Ovary (tissue), 9 donors: ENCODE measurements around the gene TFF1. TPM values are rescaled to one million over a fixed set of nuclear protein-coding genes. Genes with fewer than 3 reads are reported as not detected.

ENCODE experiments used
- DNase-seq, 5 donors: peaks; one replicate each; pipeline ENCODE4 v3.0.0-alpha.2; 2019 to 2020
- H3K27ac ChIP-seq, 2 donors: fragments of 200-600 bp; one replicate each; pipeline versions ENCODE4 v1.5.1 to v1.8.0; 2019 to 2022
- H3K27me3 ChIP-seq: fragments of 200-600 bp; one replicate; pipeline ENCODE4 v1.8.0; 2022
- H3K36me3 ChIP-seq: fragments of 200-600 bp; sonication (generic); one replicate; pipeline ENCODE4 v1.5.1; 2019
- H3K4me1 ChIP-seq: one replicate; pipeline ENCODE4 v1.8.1; 2013; ENCODE audit warnings: mild to moderate bottlenecking, moderate library complexity; ENCODE audit not compliant: insufficient read depth
- H3K4me3 ChIP-seq: fragments of 200-600 bp; sonication (generic); one replicate; pipeline ENCODE4 v1.5.1; 2017
- H3K9me3 ChIP-seq, 2 donors: fragments of 200-600 bp in 1 of 2; sonication (generic) in 1 of 2; one replicate each; pipeline versions ENCODE4 v1.5.1 to v1.8.1; 2013 to 2019; ENCODE audit warnings: mild to moderate bottlenecking in 1 of 2, moderate library complexity in 1 of 2
- CTCF ChIP-seq, 3 donors: fragments of 450-650 bp in 2 of 3; fragments of 200-600 bp in 1 of 3; IDR thresholded peaks; one replicate each; pipeline versions ENCODE4 v1.5.1 to v1.8.0; 2016 to 2022; ENCODE audit warnings: antibody characterized with exemption in 3 of 3, mild to moderate bottlenecking in 1 of 3
- EP300 ChIP-seq: sonication (generic); formaldehyde crosslinking; IDR thresholded peaks from one replicate; pipeline ENCODE4 v1.6.1; 2017; ENCODE audit warnings: antibody characterized with exemption
- POLR2A ChIP-seq: fragments of 450-650 bp; IDR thresholded peaks from one replicate; pipeline ENCODE4 v1.6.1; 2017; ENCODE audit warnings: antibody characterized with exemption, mild to moderate bottlenecking, moderate library complexity
- WGBS, 3 donors: extraction: QIAGEN DNeasy Blood & Tissue Kit in 1 of 3; methylation state at CpG; one replicate each; pipeline versions ENCODE4 v1.1.5 to v1.1.7; 2013 to 2017; 5-methylcytosine and 5-hydroxymethylcytosine counted together
- intact Hi-C, 4 donors: fragments of 100-400 bp; cut with DNase I; formaldehyde crosslinking; loops; one replicate each; pipeline versions ENCODE4 v1.11.0 to v1.15.1; 2022 to 2023
- polyA plus RNA-seq, 2 donors: library from polyadenylated mRNA; stranded (reverse); fragments of 200-250 nt in 1 of 2; fragments of 350-450 nt in 1 of 2; fragmentation: Illumina TruSeq in 1 of 2; extraction: RNeasy Lipid Tissue Mini Kit (QIAGEN cat#74804) in 1 of 2; gene quantifications; one replicate each; pipeline ENCODE4 v1.2.3, GENCODE V29; 2013 to 2014
- total RNA-seq, 7 donors: library from RNA; depleted of rRNA in 2 of 7; stranded (reverse); fragments of >200 nt in 2 of 7; fragmentation: NEBNext Ultra II Directional in 3 of 7; extraction: Animal tissue kit (Norgen Biotek cat#: 25700) in 3 of 7; gene quantifications; one replicate each; pipeline versions ENCODE4 v1.1.0 to v1.2.4, GENCODE V29; 2016 to 2023
- donor health status: DM: no; HTN: no; CAD: no; lungs with moderate emphysema.
- donor health status: DM: no; HTN: no; CAD: no.
- donor health status: Bipolar disorder and iron deficiency.
- donor health status: DM: yes; HTN: yes; CAD: no.
- donor health status: DM: no; HTN: no; CAD: no.
- donor health status: DM: yes; HTN: yes; CAD: no.

TFF1 gene
- total and polyA plus RNA-seq, 9 donors: 1.4 TPM; not detected in 8

DNA sequence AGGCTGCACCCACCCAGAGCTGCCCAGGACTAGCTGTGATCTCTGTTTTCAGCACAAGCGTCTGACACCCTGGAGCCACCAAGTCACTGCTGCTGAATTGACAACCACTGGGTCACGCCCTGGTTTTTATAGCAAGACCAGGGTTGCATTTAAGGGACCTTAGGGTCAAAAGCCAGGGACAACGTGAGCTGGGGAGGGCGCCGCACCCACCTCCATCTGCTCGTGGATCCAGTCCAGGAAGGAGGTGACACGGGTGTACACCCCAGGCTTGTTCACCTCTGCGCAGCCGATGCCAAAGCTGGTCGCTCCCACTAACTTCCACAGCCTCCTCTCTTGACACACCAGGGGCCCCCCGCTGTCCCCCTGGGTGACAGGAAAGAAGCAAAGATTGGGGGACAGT lies 9.2 kb upstream of the TFF1 start:
- H3K27me3 ChIP-seq: no peaks in the 10 kb centered on the region
- no peaks in the 10 kb centered on the region for H3K4me1 ChIP-seq
- no peak overlapping the region for H3K4me3 ChIP-seq
- no peak for DNase-seq
- TF ChIP-seq EP300 (no peak), POLR2A (no peak), CTCF (IDR thresholded peaks at IDR 0.05) (no peak)
- no peaks in the 10 kb centered on the region for H3K36me3 ChIP-seq
- 58 to 67% (median 63%) methylated on average over 11 of the region's 11 CpGs for WGBS, 3 donors
- no peak overlapping the region for H3K27ac ChIP-seq
- H3K9me3 ChIP-seq: no peaks in the 10 kb centered on the region
- intact Hi-C loops: no loop called here

DNA sequence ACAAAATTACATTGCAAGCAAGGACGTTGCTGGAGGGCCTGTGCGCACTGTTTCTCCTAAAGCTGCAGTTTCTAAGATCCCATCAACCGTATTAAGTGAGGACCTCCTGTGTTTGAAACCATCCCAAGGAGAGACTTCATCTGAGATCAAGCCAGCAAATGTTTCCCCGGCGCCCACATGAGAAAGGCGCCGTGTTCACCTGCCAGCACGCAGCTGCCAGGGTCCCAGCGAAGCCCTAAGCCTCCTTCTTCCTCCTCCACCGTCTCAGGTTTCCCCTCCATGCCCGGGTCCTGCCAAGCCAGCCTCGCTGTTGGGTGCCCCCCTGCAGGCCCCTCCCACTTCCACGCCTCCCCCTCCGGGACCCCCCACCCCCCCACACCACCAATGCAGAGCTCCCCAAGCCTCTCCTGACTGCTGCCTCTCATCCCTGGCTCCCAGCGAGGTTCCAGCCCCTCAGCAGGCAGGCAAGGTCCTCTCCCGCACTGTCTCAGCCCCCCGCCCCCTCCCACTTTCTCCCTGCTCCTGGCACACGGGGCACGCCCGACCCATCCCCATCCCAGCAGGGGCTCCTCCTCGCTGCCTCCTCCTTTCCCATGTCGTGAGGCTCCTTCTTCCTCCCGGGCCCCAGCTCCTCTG lies 8.6 kb upstream of the TFF1 start:
- intact Hi-C loops: no loop called here
- no peaks in the 10 kb centered on the region for H3K9me3 ChIP-seq
- H3K4me1 ChIP-seq: no peaks in the 10 kb centered on the region
- no peaks in the 10 kb centered on the region for H3K36me3 ChIP-seq
- TF ChIP-seq EP300 (no peak), CTCF (IDR thresholded peaks at IDR 0.05) (no peak), POLR2A (no peak)
- DNase-seq: no peak
- H3K27me3 ChIP-seq: no peaks in the 10 kb centered on the region
- no peak overlapping the region for H3K4me3 ChIP-seq
- H3K27ac ChIP-seq: no peak overlapping the region
- 12 to 20% (median 20%) methylated on average over 21 to 23 of the region's 23 CpGs for WGBS, 3 donors

GRCh38 chr21:42374457-42374856 lies 8.1 kb upstream of the TFF1 start:
- H3K27ac ChIP-seq: no peak overlapping the region
- intact Hi-C loops: no loop called here
- no peaks in the 10 kb centered on the region for H3K4me1 ChIP-seq
- DNase-seq: no peak
- H3K4me3 ChIP-seq: no peak overlapping the region
- H3K36me3 ChIP-seq: no peaks in the 10 kb centered on the region
- TF ChIP-seq EP300: no peak
- TF ChIP-seq POLR2A: no peak
- no peak for TF ChIP-seq CTCF (IDR thresholded peaks at IDR 0.05)
- H3K9me3 ChIP-seq: no peaks in the 10 kb centered on the region
- H3K27me3 ChIP-seq: no peaks in the 10 kb centered on the region
- WGBS, 3 donors: 55 to 68% (median 57%) methylated on average over 7 of the region's 7 CpGs

DNA sequence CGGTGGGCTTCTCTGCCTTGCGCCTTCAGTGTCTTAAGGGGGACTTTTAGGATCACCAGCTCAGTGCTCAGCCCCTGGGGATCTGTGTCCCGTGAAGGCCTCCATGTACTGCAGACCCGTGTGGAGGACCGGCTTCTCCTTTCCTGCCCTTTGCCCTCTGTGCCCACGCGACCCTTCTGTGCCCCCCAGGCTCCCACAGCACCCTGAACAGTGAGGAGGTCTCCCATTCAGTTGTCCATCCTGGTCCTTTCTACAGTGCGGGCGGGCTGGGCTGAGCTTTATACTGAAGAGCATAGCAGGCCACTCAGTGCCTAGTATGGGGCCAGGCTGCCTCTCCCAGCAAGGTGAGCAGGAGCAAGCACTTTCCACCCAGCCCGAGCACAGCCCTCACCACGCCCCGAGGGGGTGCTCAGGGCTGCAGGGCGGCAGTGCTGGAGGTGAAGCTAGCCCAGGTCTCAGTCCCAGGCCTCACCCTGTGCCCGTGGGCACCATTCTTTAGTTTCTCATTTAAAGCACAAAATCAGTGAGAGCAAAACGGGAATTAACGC lies 7.6 kb upstream of the TFF1 start:
- H3K4me3 ChIP-seq: no peak overlapping the region
- no peaks in the 10 kb centered on the region for H3K36me3 ChIP-seq
- H3K9me3 ChIP-seq: no peaks in the 10 kb centered on the region
- intact Hi-C loops: no loop called here
- no peak for DNase-seq
- 80 to 86% (median 85%) methylated on average over 16 of the region's 16 CpGs for WGBS, 3 donors
- no peaks in the 10 kb centered on the region for H3K4me1 ChIP-seq
- no peak for TF ChIP-seq POLR2A
- TF ChIP-seq EP300: no peak
- no peak for TF ChIP-seq CTCF (IDR thresholded peaks at IDR 0.05)
- H3K27ac ChIP-seq: no peak overlapping the region
- H3K27me3 ChIP-seq: no peaks in the 10 kb centered on the region
